B cell (primary cell): ENCODE data around the gene GRPEL2.

Experiments used
- CTCF ChIP-seq: fragments of 200-600 bp; IDR thresholded peaks from one replicate; pipeline ENCODE4 v1.8.0; 2022; ENCODE audit warnings: antibody characterized with exemption, mild to moderate bottlenecking
- EZH2 ChIP-seq: IDR thresholded peaks from 2 replicates; pipeline ENCODE4 v1.6.1; 2012; ENCODE audit warnings: borderline replicate concordance, low read depth, mild to moderate bottlenecking, moderate library complexity, low read length; ENCODE audit not compliant: insufficient read depth, poor library complexity, severe bottlenecking

GRCh38 chr5:149401051-149401450 is 55.8 kb downstream of the GRPEL2 start:
- no peak for TF ChIP-seq CTCF
- no peak for TF ChIP-seq EZH2
